PFSK-1 (cell line): ENCODE measurements around the gene GON4L.

Experiments
- FOXP2 ChIP-seq: optimal IDR thresholded peaks from 2 replicates; pipeline ENCODE3; 2011; ENCODE audit warnings: borderline replicate concordance, control low read depth, inconsistent platforms; ENCODE audit not compliant: insufficient read depth; ENCODE audit errors: extremely low read length, extremely low read depth
- POLR2AphosphoS5 ChIP-seq: IDR thresholded peaks from 2 replicates; pipeline ENCODE4 v1.6.1; 2012; ENCODE audit warnings: low read depth, mild to moderate bottlenecking, control low read depth, low read length, moderate library complexity
- REST ChIP-seq, 2 experiments: IDR thresholded peaks; 2 replicates each; pipeline versions ENCODE4 v1.6.1 to v1.8.0; 2011 to 2012; ENCODE audit warnings: low read depth in 2 of 2, low read length in 2 of 2, control low read depth in 1 of 2, inconsistent platforms in 1 of 2, mild to moderate bottlenecking in 1 of 2, moderate library complexity in 1 of 2; ENCODE audit not compliant: insufficient read depth in 1 of 2
- SIN3A ChIP-seq: IDR thresholded peaks from 2 replicates; pipeline ENCODE4 v1.6.1; 2012; ENCODE audit warnings: mild to moderate bottlenecking, low read length, moderate library complexity, borderline replicate concordance; ENCODE audit not compliant: insufficient read depth
- TAF1 ChIP-seq: IDR thresholded peaks from 2 replicates; pipeline ENCODE4 v1.6.1; 2012; ENCODE audit warnings: low read length, control low read depth, borderline replicate concordance; ENCODE audit not compliant: insufficient read depth

DNA sequence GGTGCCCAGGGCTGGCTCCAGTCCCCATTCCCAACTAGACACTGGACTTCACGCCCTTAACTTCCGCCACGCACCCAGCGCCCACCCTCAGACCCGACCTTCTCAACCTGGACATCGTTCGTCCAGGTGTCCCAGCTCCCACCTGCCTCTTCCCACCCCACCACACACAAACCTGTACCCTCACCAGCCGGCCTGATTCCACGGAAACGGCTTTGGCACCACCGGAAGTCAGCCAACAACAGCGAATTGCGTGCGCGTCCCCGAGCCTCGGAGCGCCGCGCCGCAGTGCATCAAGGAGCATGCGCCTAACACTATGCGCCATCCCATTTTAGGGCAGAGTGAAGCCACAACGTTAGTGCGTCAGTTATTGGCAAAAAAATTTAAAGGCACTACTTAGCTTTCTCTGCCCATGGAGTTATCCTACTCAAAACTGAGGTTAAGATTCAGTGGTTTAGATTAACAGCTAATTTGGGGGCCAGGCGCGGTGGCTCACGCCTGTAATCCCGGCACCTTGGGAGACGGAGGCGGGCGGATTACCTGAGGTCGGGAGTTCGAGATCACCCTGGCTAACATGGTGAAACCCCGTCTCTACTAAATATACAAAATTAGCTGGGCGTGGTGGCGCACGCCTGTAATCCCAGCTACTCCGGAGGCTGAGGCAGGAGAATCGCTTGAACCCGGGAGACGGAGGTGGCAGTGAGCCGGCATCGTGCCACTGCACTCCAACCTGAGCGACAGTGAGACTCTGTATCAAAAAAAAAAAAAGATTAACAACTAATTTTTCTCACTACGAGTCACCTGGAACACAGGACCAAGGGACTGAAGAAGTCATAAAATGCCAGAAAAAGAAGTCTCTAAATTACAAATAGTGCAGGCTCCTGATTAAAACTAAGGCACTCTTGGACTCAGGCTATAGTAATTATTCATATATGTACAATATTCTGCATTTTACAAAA, at the start of gene GON4L:
- TF ChIP-seq POLR2AphosphoS5 (peak; percentile 90), REST (IDR thresholded peaks at IDR 0.05; ENCODE audit: insufficient read depth in 1 of 2, low read depth in 2 of 2, low read length in 2 of 2) (peak in 1 of 2 experiments; percentile 43; a peak in 1 of 4 replicates), SIN3A (0 out of 2 replicates have a peak, but pooled peaks have one; percentile 46), TAF1 (peak; percentile 84; the same call in 1 of the 2 replicates), FOXP2 (peak; percentile 95)
